H1 (cell line): ENCODE measurements around the gene GGT7. TPM values are rescaled to one million over a fixed set of nuclear protein-coding genes. Genes with fewer than 3 reads are reported as not detected.

ENCODE experiments used
- POLR2AphosphoS5 ChIP-seq: IDR thresholded peaks from 2 replicates; pipeline ENCODE4 v1.6.1; 2011; ENCODE audit warnings: low read depth, low read length
- polyA plus RNA-seq, 7 experiments: library from polyadenylated mRNA; depleted of rRNA in 3 of 7; stranded (reverse) in 5 of 7; unstranded in 2 of 7; fragments of >200 nt in 5 of 7; fragments of 200-250 nt in 2 of 7; gene quantifications; 1 replicate in 5 of 7; 2 replicates in 1 of 7; 4 replicates in 1 of 7; pipeline versions ENCODE4 v1.2.1 to v1.2.3, GENCODE V29; 2011 to 2013; ENCODE audit warnings: missing spikeins in 2 of 7, mixed read lengths in 2 of 7
- total RNA-seq: library from RNA; stranded (reverse); fragmentation: NEBNext Ultra II Directional; extraction: Animal tissue kit (Norgen Biotek cat#: 25700); gene quantifications from 2 replicates; pipeline ENCODE4 v1.2.1, GENCODE V29; 2021

The GGT7 gene
- total and polyA plus RNA-seq, 2 of the 8 experiments (the other 6 are each of a cell fraction or from before 2014, with no cell fraction given), result 20.2 to 25.5 TPM

- TF ChIP-seq POLR2AphosphoS5, result no peak
- TF ChIP-seq, all 59 proteins: peak for 0
These were observed 20.0 kb upstream of the GGT7 start (continued) for GRCh38 chr20:34892671-34893070.
